DMS79 (cell line): Measurements from ENCODE around the gene OR10W1.

Experiments used
- DNase-seq: peaks from one replicate; lab custom pipeline; 2025; lab: John Stamatoyannopoulos, UW

Gene OR10W1

DNA sequence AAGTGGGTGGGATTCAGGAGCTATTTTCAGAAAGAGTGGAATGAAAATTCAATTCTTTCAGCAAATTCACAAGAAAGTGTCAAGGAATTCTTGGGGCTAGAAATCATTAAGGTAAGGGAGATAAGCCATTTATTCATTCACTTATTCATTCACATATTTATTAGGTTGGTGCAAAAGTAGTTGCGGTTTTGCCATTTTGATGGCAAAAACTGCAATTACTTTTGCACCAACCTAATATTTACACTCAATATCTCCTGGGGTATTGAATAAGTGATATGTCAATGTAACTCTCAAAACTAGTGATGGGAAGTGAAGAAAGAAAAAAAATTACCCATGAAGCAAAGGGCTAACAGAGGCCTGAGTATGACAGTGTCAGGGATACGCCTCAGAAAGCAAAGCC, at the start of gene OR10W1:
TSS of gene OR10W1 (minus strand) at position 119 of the 400 bp plus-strand sequence. CDS start 402 bp downstream, outside the sequence.
- DNase-seq, result no peak

- no peak for DNase-seq
Observed at GRCh38 chr11:58316142-58316541, 48.1 kb upstream of the OR10W1 start.

GRCh38 chr11:58301576-58301975, 33.5 kb upstream of the OR10W1 start:
- no peak for DNase-seq

- no peak for DNase-seq
Observed at GRCh38 chr11:58292017-58292416, 24.0 kb upstream of the OR10W1 start.

DNA sequence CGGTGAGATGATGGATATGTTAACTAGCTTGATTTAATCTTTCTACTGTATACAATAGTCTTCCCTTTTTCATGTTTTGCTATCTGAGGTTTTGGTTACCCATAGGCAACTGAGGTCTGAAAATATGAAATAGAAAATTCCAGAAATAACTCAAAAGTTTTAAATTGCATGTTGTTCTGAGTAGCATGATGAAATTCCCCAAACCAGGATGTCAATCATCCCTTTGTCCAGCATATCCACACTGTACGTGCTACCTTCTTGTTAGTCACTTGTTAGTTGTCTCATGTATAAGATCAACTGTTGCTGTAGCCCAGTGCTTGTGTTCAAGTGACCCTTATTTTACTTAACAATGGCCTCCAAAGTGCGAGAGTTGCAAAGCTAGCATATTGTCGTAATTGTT, 21.2 kb upstream of the OR10W1 start:
- DNase-seq, result no peak

DNA sequence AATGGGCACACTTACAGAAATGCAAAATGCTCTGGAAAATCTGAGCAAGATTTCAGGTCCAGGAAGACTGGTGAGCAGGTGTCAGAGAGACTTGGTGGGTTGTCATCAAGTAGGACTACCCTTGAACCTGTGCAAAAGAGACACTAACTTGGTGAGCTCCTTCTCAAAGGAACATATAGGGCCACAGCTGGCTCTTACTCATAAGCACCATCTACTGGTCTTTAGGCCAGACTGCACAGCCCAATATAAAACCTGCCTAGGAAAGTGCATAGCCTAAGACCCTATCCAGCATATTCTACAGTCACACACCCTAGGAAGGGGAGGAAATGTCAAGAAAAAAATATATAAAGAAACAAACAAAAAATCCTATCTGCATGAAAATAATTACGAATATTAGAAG, 18.2 kb upstream of the OR10W1 start:
- DNase-seq, result no peak

- no peak for DNase-seq
Observed at GRCh38 chr11:58285483-58286040, 17.5 kb upstream of the OR10W1 start.

DNA sequence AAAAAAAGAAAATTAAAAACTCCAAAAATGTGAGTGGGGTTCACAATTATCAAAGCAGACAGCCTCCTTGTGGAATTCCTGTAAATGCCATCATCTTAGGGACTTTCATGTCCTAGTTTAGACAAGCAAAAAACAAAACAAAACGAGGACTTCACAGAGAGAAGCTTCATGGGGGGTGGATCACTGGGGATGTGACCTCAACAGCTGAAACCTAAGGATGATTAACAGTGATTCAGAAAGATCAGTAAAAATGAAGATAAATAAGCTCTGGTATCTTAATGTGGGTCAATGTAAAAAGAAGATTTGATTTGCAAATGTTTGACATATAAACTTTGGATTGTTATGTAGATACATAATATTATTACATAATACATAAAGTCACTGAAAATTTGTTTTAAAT, 8.1 kb upstream of the OR10W1 start:
- DNase-seq, result no peak

DNA sequence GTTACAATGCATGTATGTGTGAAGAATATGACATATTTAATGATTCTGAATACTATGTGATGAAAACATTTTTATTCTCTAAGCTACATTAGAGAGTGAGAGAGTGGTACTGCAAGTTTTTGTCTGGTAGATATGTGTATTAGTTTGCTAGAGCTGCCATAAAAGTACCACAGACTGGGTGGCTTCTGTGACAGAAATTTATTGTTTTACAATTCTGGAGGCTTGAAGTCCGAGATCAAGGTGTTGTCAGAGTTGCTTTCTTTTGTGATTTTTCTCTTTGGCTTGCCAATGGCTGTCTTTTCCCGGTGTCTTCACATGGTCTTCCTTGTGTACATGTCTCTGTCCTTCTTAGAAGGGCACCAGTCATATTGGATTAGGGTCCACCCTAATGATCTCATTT, 6.9 kb upstream of the OR10W1 start:
- DNase-seq, result no peak

DNA sequence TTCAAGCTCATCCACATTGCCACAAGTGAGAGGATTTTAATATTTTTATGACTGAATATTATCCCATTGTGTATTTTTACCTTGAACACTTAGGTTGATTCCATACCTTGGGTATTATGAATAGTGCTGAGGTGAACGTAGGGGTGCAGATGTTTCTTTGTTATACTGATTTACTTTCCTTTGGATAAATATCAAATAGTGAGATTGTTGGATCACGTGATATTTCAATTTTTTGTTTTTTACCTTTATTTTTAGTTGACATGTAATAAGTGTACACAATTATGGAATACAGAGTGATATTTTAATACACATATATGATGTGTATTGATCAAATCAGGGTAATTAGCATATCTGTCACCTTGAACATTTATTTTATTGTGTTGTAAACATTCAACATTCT, 8.1 kb downstream of the OR10W1 start:
- DNase-seq, result no peak

DNA sequence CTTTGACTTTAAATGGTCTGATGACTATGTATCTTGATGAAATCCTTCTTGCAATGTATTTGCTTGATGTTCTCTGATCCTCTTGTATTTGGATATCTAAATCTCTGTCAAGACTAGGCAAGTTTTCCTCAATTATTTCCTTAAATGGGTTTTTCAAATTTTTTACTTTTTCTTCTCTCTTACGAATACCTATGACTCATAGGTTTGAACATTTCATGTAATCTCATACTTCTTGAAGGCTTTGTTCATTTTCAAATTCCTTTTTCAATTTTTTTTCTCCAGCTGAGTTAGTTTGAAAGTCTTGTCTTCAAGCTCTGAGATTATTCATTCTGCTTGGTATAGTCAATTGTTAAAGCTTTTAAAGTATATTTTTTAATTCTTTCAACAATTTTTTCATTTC, 13.1 kb downstream of the OR10W1 start:
- DNase-seq, result no peak

- DNase-seq, result no peak
Observed at GRCh38 chr11:58243954-58244353, 24.1 kb downstream of the OR10W1 start.

DNA sequence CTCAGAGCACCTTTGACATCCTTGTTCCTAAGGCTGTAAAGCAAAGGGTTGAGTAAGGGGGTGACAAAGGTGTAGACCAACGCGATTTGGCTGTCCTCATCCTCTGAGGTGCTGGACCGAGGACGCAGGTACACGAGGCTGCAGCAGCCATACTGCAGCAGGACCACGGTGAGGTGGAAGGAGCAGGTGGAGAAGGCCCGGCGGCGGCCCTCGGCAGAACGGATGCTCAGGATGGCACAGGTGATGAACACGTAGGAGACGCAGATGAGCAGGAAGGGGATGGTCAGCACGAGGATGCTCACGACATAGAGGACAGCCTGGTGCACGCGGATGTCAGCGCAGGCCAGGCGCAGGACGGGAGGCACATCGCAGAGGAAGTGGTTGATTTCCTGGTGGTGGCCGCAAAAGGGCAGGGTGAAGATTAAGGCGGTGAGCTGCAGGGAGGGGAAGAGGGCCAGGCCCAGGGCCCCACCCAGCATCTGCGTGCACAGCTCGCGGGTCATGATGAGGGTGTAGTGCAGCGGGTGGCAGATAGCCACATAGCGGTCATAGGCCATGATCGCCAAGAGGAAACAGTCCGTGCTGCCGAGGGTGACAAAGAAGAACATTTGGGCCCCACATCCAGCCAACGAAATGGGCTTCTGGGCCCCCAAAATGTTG, 40.0 kb downstream of the OR10W1 start:
- no peak for DNase-seq

- DNase-seq, result no peak
Observed at GRCh38 chr11:58222721-58223120, 45.3 kb downstream of the OR10W1 start.
